Cardiac muscle cell (in vitro differentiated cells and primary cell): Measurements from ENCODE around the gene GRK5. TPM values are rescaled to one million over a fixed set of nuclear protein-coding genes. Genes with fewer than 3 reads are reported as not detected.

ENCODE experiments used
- DNase-seq, 2 donors: peaks; one replicate each; pipeline versions ENCODE4 v3.0.0 to v3.0.0-alpha.2; 2010 to 2017; ENCODE audit warnings: low read depth in 1 of 2, low spot score in 1 of 2
- H3K27ac ChIP-seq: fragments of 200-600 bp; sonication (generic); 2 replicates; pipeline ENCODE4 v1.5.1; 2016
- H3K27me3 ChIP-seq: fragments of 200-600 bp; sonication (generic); 2 replicates; pipeline ENCODE4 v1.6.0; 2016; ENCODE audit warnings: control low read depth
- H3K36me3 ChIP-seq: fragments of 200-600 bp; sonication (generic); 2 replicates; pipeline ENCODE4 v1.5.1; 2016; ENCODE audit warnings: control low read depth
- H3K4me1 ChIP-seq: fragments of 200-600 bp; sonication (generic); 2 replicates; pipeline ENCODE4 v1.8.1; 2017; ENCODE audit warnings: low read depth, mild to moderate bottlenecking, mixed run types
- H3K4me3 ChIP-seq: fragments of 200-600 bp; sonication (generic); 2 replicates; pipeline ENCODE4 v1.5.1; 2016; ENCODE audit warnings: mild to moderate bottlenecking
- H3K9me3 ChIP-seq: fragments of 200-600 bp; sonication (generic); 2 replicates; pipeline ENCODE4 v1.5.1; 2017; ENCODE audit warnings: low read depth, mild to moderate bottlenecking, control low read depth
- polyA plus RNA-seq: library from polyadenylated mRNA; unstranded; fragments of >200 nt; fragmentation: Nextera tagmentation; extraction: Ambion mirVana; gene quantifications from 2 replicates; pipeline ENCODE4 v1.2.1, GENCODE V29; 2016
- total RNA-seq: library from RNA; depleted of rRNA; stranded (reverse); fragments of >200 nt; gene quantifications from 2 replicates; pipeline ENCODE4 v1.2.3, GENCODE V29; 2016
- TF ChIP-seq, protein P1 (sequence below): IDR thresholded peaks from 2 replicates; pipeline ENCODE4 v1.5.1; 2012; ENCODE audit warnings: low read depth, mild to moderate bottlenecking, low read length

GRK5 gene
- total and polyA plus RNA-seq, 2 experiments from 2014 or later = 3.5 to 18.3 TPM

DNA sequence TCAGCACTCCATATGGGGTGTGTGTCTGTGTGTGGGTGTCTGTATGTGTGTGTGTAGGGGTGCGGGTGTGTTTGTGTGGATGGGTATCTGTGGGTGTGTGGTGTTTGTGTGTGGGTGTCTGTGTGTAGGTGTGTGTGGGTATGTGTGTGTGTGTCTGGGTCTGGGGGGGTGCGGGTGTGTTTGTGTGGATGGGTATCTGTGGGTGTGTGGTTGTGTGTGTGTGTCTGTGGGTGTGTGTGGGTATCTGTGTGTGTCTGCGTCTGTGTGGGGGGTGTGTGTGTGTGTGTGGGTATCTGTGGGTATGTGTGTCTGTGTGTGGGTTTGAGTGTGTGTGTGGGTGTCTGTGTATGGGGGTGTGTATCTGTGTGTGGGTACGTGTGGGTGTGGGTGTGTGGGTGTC lies 186.5 kb downstream of the GRK5 start:
- H3K4me3 ChIP-seq = no peak overlapping the region
- peaks cover 4% of the 10 kb centered on the region for H3K4me1 ChIP-seq
- no peaks in the 10 kb centered on the region for H3K27me3 ChIP-seq
- DNase-seq = no peak
- H3K9me3 ChIP-seq = no peaks in the 10 kb centered on the region
- H3K36me3 ChIP-seq = no peaks in the 10 kb centered on the region
- TF ChIP-seq, protein P1, sequence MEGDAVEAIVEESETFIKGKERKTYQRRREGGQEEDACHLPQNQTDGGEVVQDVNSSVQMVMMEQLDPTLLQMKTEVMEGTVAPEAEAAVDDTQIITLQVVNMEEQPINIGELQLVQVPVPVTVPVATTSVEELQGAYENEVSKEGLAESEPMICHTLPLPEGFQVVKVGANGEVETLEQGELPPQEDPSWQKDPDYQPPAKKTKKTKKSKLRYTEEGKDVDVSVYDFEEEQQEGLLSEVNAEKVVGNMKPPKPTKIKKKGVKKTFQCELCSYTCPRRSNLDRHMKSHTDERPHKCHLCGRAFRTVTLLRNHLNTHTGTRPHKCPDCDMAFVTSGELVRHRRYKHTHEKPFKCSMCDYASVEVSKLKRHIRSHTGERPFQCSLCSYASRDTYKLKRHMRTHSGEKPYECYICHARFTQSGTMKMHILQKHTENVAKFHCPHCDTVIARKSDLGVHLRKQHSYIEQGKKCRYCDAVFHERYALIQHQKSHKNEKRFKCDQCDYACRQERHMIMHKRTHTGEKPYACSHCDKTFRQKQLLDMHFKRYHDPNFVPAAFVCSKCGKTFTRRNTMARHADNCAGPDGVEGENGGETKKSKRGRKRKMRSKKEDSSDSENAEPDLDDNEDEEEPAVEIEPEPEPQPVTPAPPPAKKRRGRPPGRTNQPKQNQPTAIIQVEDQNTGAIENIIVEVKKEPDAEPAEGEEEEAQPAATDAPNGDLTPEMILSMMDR = no peak
- H3K27ac ChIP-seq = no peak overlapping the region

DNA sequence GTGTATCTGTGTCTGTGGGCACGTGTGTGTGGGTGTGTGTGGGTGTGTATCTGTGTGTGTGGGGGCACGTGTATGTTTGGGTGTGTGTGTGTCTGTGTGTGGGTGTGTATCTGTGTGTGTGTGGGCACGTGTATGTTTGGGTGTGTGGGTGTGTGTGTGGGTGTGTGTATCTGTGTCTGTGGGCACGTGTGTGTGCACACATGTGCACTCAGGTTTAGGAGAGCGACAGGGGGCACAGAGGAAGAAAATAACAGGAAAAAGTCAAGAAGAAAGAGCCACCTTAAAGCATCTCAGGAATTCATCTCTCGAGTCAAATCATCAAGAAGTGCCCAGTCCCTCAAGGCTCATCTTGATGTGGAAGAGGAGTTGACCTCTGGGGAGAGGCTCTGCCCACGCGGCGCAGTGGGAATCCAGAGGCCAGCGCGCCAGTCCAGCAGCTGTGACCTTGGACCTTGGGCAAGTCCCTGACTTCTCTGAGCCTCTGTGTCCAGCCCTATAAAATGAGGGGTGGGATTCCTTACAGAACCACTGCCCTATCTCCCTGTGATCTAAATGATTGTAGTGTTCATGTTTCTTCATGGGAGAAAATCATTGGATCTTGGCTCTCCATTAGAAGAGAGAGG lies 187.4 kb downstream of the GRK5 start:
- Histone ChIP-seq H3K27ac (no peak overlapping the region), H3K4me1 (peaks cover 4% of the 10 kb centered on the region), H3K27me3 (no peaks in the 10 kb centered on the region), H3K4me3 (no peak overlapping the region), H3K9me3 (no peaks in the 10 kb centered on the region), H3K36me3 (no peaks in the 10 kb centered on the region)
- no peak for DNase-seq
- TF ChIP-seq, protein P1 = no peak

DNA sequence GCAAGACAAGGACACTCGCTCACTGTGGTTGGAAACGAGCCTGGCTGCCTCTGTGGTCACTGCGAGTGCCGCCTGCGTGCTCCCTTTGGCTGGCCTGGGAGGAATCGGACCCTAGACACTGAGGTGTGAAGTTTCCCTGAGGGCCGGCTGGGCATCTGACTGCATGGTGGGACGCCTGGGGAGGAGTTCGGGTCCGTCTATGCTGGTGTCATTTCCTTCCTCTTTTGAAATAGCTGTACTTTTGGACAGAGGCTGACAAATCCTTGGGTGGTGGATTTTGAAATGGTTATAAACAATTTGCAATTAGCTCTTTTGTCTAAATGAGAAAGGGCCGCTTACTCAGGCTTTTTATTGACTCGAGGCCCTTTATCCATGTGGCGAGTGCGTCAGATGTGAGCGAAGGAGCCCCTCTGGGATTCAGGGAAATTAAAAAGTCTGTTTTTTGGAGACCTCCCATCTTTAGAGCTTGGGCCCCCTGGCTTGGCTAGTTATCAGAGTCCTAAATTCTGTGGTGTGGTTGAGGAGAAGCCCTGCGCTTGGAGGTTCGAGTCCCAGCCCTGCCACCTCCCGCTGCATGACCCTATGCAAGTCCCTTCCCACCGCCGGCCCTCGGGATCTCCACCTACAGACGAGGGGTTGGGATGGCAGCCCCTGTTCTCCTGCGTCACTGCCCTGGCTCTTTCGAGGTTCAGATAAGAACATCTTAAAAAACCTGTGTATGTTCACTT lies 188.1 kb downstream of the GRK5 start:
- no peaks in the 10 kb centered on the region for H3K9me3 ChIP-seq
- H3K27ac ChIP-seq = no peak overlapping the region
- no peaks in the 10 kb centered on the region for H3K36me3 ChIP-seq
- no peak overlapping the region for H3K4me3 ChIP-seq
- H3K4me1 ChIP-seq = peaks cover 4% of the 10 kb centered on the region
- peak in 1 of 2 donors; percentile 79 for DNase-seq
- no peaks in the 10 kb centered on the region for H3K27me3 ChIP-seq
- TF ChIP-seq, protein P1 = no peak

DNA sequence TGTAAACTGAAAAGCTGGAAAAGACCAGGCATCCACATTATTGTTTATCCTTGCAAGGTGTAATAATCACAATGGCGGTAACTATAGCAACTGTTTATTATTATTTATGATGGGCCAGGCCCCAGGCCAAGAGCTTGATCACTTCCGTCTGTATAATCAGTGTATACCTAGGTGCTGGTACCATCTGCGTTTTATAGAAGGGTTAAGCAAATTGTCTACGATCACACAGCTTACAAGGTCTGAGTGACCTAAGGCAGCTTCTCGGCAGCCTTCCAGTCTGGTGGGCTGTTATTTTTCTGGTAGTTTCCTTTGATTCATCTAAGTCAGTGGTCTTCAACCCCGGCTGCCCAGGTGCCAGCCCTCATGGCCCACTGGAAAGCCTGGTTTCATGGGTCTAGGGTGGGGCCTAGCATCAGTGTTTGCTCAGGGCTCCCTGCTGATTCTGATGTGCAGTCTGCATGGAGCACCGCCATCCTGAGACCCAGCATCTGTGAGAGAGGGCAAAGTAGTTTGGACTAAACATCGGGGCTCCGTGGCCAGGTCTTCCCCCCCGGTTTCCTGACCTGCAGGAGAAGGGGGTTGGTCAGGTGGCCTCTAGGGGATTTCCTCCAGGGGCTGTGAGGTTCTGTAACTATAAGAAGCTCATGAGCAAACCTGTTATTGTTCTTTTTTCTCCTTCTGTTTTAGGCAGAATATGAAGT lies 188.8 kb downstream of the GRK5 start:
- TF ChIP-seq, protein P1 = no peak
- no peaks in the 10 kb centered on the region for H3K27me3 ChIP-seq
- H3K4me1 ChIP-seq = peaks cover 4% of the 10 kb centered on the region
- H3K27ac ChIP-seq = no peak overlapping the region
- no peaks in the 10 kb centered on the region for H3K9me3 ChIP-seq
- no peak overlapping the region for H3K4me3 ChIP-seq
- DNase-seq = no peak
- H3K36me3 ChIP-seq = no peaks in the 10 kb centered on the region

DNA sequence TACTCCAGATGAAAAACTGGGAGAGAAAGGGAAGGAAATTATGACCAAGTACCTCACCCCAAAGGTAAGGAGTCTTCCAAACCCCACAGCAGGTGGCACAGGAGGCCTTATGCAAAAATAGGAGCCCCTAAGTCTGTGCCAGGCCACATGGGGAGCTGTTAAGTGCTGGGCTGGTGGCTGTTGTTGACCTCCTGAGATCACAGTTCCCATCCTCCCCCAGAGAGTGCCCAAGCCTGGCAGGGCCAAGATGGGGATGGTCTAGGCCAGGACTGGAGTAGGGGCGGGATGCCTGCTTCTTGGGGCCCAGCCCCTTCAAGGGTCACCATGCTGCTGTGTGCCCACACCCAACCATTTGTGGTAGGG lies 189.3 kb downstream of the GRK5 start:
- H3K4me1 ChIP-seq = peaks cover 4% of the 10 kb centered on the region
- no peak for DNase-seq

More for the DNA sequence above, 189.3 kb downstream of the GRK5 start:
- Histone ChIP-seq H3K27ac (no peak overlapping the region), H3K9me3 (no peaks in the 10 kb centered on the region), H3K27me3 (no peaks in the 10 kb centered on the region), H3K36me3 (no peaks in the 10 kb centered on the region), H3K4me3 (no peak overlapping the region)
- TF ChIP-seq, protein P1 = no peak
